Endothelial cell of umbilical vein (primary cell): ENCODE data around the gene CFAP43.

Experiments used
- EZH2 ChIP-seq: IDR thresholded peaks from 2 replicates; pipeline ENCODE4 v1.6.1; 2012; ENCODE audit warnings: borderline replicate concordance, low read depth, mild to moderate bottlenecking, moderate library complexity, low read length, inconsistent platforms; ENCODE audit not compliant: severe bottlenecking
- JUN ChIP-seq: IDR thresholded peaks from 2 replicates; pipeline ENCODE4 v1.6.1; 2011; ENCODE audit warnings: borderline replicate concordance, low read depth; ENCODE audit not compliant: insufficient read length, insufficient read depth
- POLR2AphosphoS5 ChIP-seq: IDR thresholded peaks from 2 replicates; pipeline ENCODE4 v1.6.1; 2012; ENCODE audit warnings: low read depth, mild to moderate bottlenecking, control low read depth, low read length, moderate library complexity; ENCODE audit not compliant: insufficient read depth
- TF ChIP-seq, protein P1 (sequence below): IDR thresholded peaks from 2 replicates; pipeline ENCODE4 v1.6.1; 2011; ENCODE audit not compliant: insufficient read depth, insufficient read length
- TF ChIP-seq, protein P2 (sequence below), 2 donors: IDR thresholded peaks; 1 replicate in 1 of 2; 2 replicates in 1 of 2; pipeline ENCODE4 v1.5.1; 2011; ENCODE audit warnings: low read length in 2 of 2, mild to moderate bottlenecking in 2 of 2, moderate library complexity in 2 of 2, control low read depth in 1 of 2, inconsistent platforms in 1 of 2, low read depth in 1 of 2; ENCODE audit not compliant: insufficient read depth in 1 of 2; ENCODE audit errors: extremely low read depth in 1 of 2

DNA sequence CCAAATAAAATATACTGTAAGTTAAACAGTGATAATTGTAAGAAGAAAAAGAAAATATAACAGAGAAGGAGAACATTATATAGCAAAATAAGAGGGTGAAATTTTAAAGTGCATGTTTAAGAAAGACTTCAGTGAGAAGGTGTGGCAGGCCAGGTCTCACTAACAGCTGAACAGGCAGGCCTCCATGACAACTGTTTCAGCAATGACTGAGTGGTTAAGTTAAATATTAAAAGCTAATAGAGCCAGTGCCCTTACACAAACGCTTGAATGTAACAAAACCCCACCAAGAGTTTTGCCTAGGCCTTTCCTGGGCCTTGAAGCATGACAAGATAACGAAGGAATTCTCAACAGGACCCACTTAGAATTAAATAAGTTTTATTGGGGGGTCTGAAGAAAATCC is 32.6 kb downstream of the CFAP43 start:
- TF ChIP-seq, protein P1, sequence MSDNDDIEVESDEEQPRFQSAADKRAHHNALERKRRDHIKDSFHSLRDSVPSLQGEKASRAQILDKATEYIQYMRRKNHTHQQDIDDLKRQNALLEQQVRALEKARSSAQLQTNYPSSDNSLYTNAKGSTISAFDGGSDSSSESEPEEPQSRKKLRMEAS = no peak
- TF ChIP-seq POLR2AphosphoS5 (no peak), JUN (no peak), EZH2 (no peak)
- TF ChIP-seq, protein P2, sequence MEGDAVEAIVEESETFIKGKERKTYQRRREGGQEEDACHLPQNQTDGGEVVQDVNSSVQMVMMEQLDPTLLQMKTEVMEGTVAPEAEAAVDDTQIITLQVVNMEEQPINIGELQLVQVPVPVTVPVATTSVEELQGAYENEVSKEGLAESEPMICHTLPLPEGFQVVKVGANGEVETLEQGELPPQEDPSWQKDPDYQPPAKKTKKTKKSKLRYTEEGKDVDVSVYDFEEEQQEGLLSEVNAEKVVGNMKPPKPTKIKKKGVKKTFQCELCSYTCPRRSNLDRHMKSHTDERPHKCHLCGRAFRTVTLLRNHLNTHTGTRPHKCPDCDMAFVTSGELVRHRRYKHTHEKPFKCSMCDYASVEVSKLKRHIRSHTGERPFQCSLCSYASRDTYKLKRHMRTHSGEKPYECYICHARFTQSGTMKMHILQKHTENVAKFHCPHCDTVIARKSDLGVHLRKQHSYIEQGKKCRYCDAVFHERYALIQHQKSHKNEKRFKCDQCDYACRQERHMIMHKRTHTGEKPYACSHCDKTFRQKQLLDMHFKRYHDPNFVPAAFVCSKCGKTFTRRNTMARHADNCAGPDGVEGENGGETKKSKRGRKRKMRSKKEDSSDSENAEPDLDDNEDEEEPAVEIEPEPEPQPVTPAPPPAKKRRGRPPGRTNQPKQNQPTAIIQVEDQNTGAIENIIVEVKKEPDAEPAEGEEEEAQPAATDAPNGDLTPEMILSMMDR (IDR thresholded peaks at IDR 0.05; ENCODE audit: extremely low read depth in 1 of 2, insufficient read depth in 1 of 2, low read depth in 1 of 2, low read length in 2 of 2) = no peak
